GM12878 (cell line): Measurements from ENCODE around the gene PARP4. TPM values are rescaled to one million over a fixed set of nuclear protein-coding genes. Genes with fewer than 3 reads are reported as not detected.
"Not testable (repeated sequence)": the region's sequence is repeated elsewhere in the genome, so short reads cannot be mapped to it uniquely, and the experiment has no call there.

ENCODE experiments used
- ATAC-seq: fragments of 200-7000 bp; cut with Tn5 transposase; 3 replicates; pipeline ENCODE4 v1.9.1; 2020; ENCODE audit warnings: mild to moderate bottlenecking, moderate library complexity
- BruUV-seq: library from RNA; stranded (reverse); fragments of 400-500 nt; replicated peaks from 2 replicates; lab custom pipeline; 2021; lab: Mats Ljungman, UMichigan
- CTCF ChIA-PET: fragments of 300-600 bp; sonication (Branson Sonifier 250); formaldehyde crosslinking; extraction: SDS; loops from one replicate; lab custom pipeline; 2021; ENCODE audit warnings: inconsistent platforms; lab: Yijun Ruan, JAX
- POLR2A ChIA-PET: fragments of 350-600 bp; formaldehyde crosslinking; extraction: SDS; loops from one replicate; lab custom pipeline; 2021; ENCODE audit warnings: inconsistent platforms; lab: Charles Lee
- RAD21 ChIA-PET: fragments of 300-600 bp; sonication (Branson Sonifier 250); formaldehyde crosslinking; loops from one replicate; lab custom pipeline; 2023; ENCODE audit warnings: antibody characterized with exemption; ENCODE audit not compliant: unreplicated experiment; lab: Charles Lee
- SMC1A ChIA-PET: fragments of 300-600 bp; sonication (Branson Sonifier 250); formaldehyde crosslinking; loops from one replicate; lab custom pipeline; 2023; ENCODE audit not compliant: unreplicated experiment, uncharacterized antibody; lab: Charles Lee
- DNase-seq: peaks from one replicate; pipeline ENCODE4 v3.0.0-alpha.2; 2011; ENCODE audit warnings: low read depth, low spot score
- FAIRE-seq: peaks from 3 replicates; lab custom pipeline; 2011; peaks lifted over from hg19 to GRCh38; lab: Jason Lieb, UNC
- H2AFZ ChIP-seq: 2 replicates; pipeline ENCODE4 v1.6.0; 2011; ENCODE audit warnings: low read depth, low read length, control low read depth; ENCODE audit not compliant: control insufficient read depth
- H3K27ac ChIP-seq: 2 replicates; pipeline ENCODE4 v1.5.1; 2011; ENCODE audit warnings: control low read depth; ENCODE audit not compliant: control insufficient read depth, insufficient read depth
- H3K27me3 ChIP-seq, 2 experiments: replicated peaks in 1 of 2; 2 replicates each; pipeline versions ENCODE4 v1.6.0 to v1.6.1; 2011; ENCODE audit warnings: low read length in 1 of 2; ENCODE audit not compliant: control insufficient read depth in 2 of 2, insufficient read depth in 2 of 2
- H3K36me3 ChIP-seq, 2 experiments: 2 replicates each; pipeline ENCODE4 v1.5.1; 2011; ENCODE audit warnings: low read length in 1 of 2; ENCODE audit not compliant: control insufficient read depth in 2 of 2, insufficient read depth in 2 of 2
- H3K4me1 ChIP-seq: 2 replicates; pipeline ENCODE4 v1.6.1; 2011; ENCODE audit warnings: mild to moderate bottlenecking, low read length, moderate library complexity, mixed read lengths; ENCODE audit not compliant: control insufficient read depth, insufficient read depth
- H3K4me2 ChIP-seq: 2 replicates; pipeline ENCODE4 v1.6.0; 2011; ENCODE audit warnings: control low read depth; ENCODE audit not compliant: control insufficient read depth, insufficient read depth
- H3K4me3 ChIP-seq: fragments of 200-600 bp; sonication (generic); 2 replicates; pipeline ENCODE4 v1.5.1; 2016
- H3K79me2 ChIP-seq: 2 replicates; pipeline ENCODE4 v1.6.0; 2011; ENCODE audit warnings: low read length; ENCODE audit not compliant: control insufficient read depth, insufficient read depth
- H3K9ac ChIP-seq: 2 replicates; pipeline ENCODE4 v1.8.0; 2011; ENCODE audit warnings: low read length, control low read depth, mixed read lengths; ENCODE audit not compliant: control insufficient read depth, insufficient read depth
- H3K9me3 ChIP-seq: replicated peaks from 3 replicates; pipeline ENCODE4 v1.5.1; 2011; ENCODE audit warnings: mild to moderate bottlenecking, low read length; ENCODE audit not compliant: control insufficient read depth, insufficient read depth
- H4K20me1 ChIP-seq: 2 replicates; pipeline ENCODE4 v1.6.0; 2011; ENCODE audit not compliant: control insufficient read depth, insufficient read depth
- MTA3 ChIP-seq: IDR thresholded peaks from 2 replicates; pipeline ENCODE4 v1.6.1; 2012; ENCODE audit warnings: low read length, inconsistent platforms, borderline replicate concordance
- SIN3A ChIP-seq: IDR thresholded peaks from 2 replicates; pipeline ENCODE4 v1.6.1; 2012; ENCODE audit warnings: low read depth, low read length, improper control_type of control experiment
- SP1 ChIP-seq: IDR thresholded peaks from one replicate; pipeline ENCODE4 v1.6.1; 2011; ENCODE audit warnings: low read depth, low read length
- WGBS: methylation state at CpG from one replicate; pipeline ENCODE4 v1.1.6; 2016; ENCODE audit warnings: low lambda C conversion rate; ENCODE audit not compliant: insufficient replicate concordance, insufficient coverage; ENCODE audit errors: missing lambda C conversion rate; 5-methylcytosine and 5-hydroxymethylcytosine counted together
- in situ Hi-C: fragments of 300-500 bp; cut with MboI; formaldehyde crosslinking; loops from 9 replicates; pipeline ENCODE4 v1.14.3; 2018; ENCODE audit warnings: mixed read lengths
- intact Hi-C: fragments of 100-400 bp; cut with micrococcal nuclease; formaldehyde crosslinking; loops from one replicate; pipeline ENCODE4 v1.14.2; 2022; ENCODE audit not compliant: unreplicated experiment
- polyA plus RNA-seq, 11 experiments: library from polyadenylated mRNA; depleted of rRNA in 4 of 11; unstranded in 6 of 11; stranded (reverse) in 5 of 11; fragments of >200 nt; fragmentation: Nextera tagmentation in 4 of 11; fragmentation: Illumina TruSeq in 1 of 11; extraction: Ambion mirVana in 4 of 11; extraction: Trizol in 1 of 11; gene quantifications; 1 replicate in 1 of 11; 2 replicates in 10 of 11; pipeline versions ENCODE4 v1.2.1 to v1.2.3, GENCODE V29; 2011 to 2016; ENCODE audit warnings: inconsistent platforms in 2 of 11, missing spikeins in 2 of 11, low read depth in 1 of 11
- total RNA-seq, 4 experiments: library from RNA; depleted of rRNA in 3 of 4; stranded (reverse); fragments of >200 nt in 3 of 4; fragmentation: Illumina TruSeq in 1 of 4; extraction: Trizol in 1 of 4; gene quantifications; 2 replicates each; pipeline versions ENCODE4 v1.2.1 to v1.2.3, GENCODE V29; 2013 to 2021

Gene PARP4
- total and polyA plus RNA-seq, 10 of the 15 experiments (the other 5 are each of a cell fraction or from before 2014, with no cell fraction given) = 12.8 to 52.6 (median 46.1) TPM

DNA sequence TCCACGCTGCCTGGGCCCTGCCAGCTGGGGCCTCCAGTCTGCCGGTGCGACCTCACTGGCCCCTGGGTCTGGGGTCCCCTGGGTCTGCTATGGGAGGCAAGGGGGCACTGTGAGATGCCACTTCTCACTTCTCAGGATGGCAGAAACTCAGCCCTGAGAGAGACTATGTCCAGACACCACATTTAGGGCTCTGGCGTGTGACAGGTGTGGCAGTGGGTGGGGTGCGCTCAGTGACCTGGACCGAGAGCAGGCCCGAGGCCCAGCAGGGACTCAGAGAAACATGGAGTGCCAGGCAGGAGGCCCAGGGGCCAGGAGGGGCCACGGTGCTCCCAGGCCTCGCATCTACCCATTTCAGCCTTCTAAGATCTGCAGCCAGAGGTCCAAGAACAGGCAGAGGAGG, 121.8 kb downstream of the PARP4 start:
- CTCF ChIA-PET, H3K36me3 ChIP-seq, intact Hi-C loops, H3K9ac ChIP-seq, H3K4me2 ChIP-seq, DNase-seq, H4K20me1 ChIP-seq, H3K27me3 ChIP-seq, SMC1A ChIA-PET, H3K4me3 ChIP-seq, RAD21 ChIA-PET, ATAC-seq, H3K27ac ChIP-seq, BruUV-seq, in situ Hi-C loops, H3K4me1 ChIP-seq, H3K9me3 ChIP-seq, FAIRE-seq, H3K79me2 ChIP-seq, POLR2A ChIA-PET, H2AFZ ChIP-seq: not testable (repeated sequence)
- WGBS = 39% methylated on average over 7 of the region's 9 CpGs

DNA sequence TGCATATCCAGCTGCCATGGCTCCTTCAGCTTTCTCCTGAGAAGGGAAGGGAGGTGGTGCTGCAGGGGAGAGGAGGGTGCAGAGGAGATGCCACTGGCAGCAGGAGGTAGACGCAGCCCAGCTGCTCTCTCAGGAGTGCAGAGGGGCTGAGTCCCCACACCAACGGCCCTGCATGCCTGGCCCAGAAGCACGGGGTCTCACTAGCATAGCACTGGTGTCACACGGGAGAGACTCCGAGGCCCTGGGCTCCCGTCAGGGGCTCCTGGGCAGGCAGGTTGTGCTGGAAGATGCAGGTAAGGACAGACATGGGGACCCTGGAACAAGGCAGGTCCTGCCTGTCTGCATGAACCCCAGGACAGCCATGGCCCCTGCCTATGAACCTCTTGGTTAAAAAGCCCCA, 123.1 kb downstream of the PARP4 start:
- RAD21 ChIA-PET = no interaction called here
- in situ Hi-C loops = no loop called here
- H3K4me2 ChIP-seq = no peak overlapping the region
- H3K27ac ChIP-seq = no peak overlapping the region
- TF ChIP-seq MTA3 = no peak
- TF ChIP-seq SIN3A = no peak
- no peak for TF ChIP-seq SP1
- SMC1A ChIA-PET = no interaction called here
- intact Hi-C loops = no loop called here
- no peak overlapping the region for H3K4me3 ChIP-seq
- H3K79me2 ChIP-seq = no peaks in the 10 kb centered on the region
- no peak overlapping the region for H3K9ac ChIP-seq
- no peaks in the 10 kb centered on the region for H3K4me1 ChIP-seq
- POLR2A ChIA-PET = no interaction called here
- 21% methylated on average over 6 of the region's 6 CpGs for WGBS
- no TSS peak for BruUV-seq
- FAIRE-seq = no peak
- no peaks in the 10 kb centered on the region for H4K20me1 ChIP-seq
- DNase-seq = no peak
- H3K9me3 ChIP-seq = no peaks in the 10 kb centered on the region
- no peak overlapping the region for H2AFZ ChIP-seq
- no peaks in the 10 kb centered on the region for H3K27me3 ChIP-seq
- no peaks in the 10 kb centered on the region for H3K36me3 ChIP-seq
- no peak for ATAC-seq
- CTCF ChIA-PET = no interaction called here

DNA sequence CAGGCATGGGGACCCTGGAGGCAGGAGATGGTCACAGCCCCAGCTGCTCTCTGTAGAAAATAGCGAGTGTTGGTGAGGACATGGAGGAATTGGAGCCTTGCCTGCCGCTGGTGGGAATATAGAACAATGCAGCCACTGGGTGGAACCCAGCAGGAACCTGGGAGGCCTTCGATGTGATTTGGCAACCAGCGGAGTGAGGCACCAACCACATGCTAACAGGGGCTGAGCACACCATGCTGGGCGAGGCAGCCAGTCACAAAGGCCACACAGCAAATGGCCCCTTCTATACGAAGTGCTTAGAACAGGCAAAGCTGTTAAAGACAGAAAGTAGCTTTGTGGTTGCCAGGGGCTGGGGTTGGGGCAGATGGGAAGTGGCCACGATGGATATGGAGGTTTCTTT, 123.8 kb downstream of the PARP4 start:
- in situ Hi-C loops, intact Hi-C loops: not testable (repeated sequence)
- 36% methylated on average over 7 of the region's 7 CpGs for WGBS

More for the DNA sequence above, 123.8 kb downstream of the PARP4 start:
- H3K4me2 ChIP-seq, RAD21 ChIA-PET, H3K4me1 ChIP-seq, H3K79me2 ChIP-seq, BruUV-seq, H3K27me3 ChIP-seq, H3K9ac ChIP-seq, ATAC-seq, H2AFZ ChIP-seq, H3K36me3 ChIP-seq, SMC1A ChIA-PET, FAIRE-seq, DNase-seq, H4K20me1 ChIP-seq, CTCF ChIA-PET, H3K4me3 ChIP-seq, H3K27ac ChIP-seq, H3K9me3 ChIP-seq, POLR2A ChIA-PET: not testable (repeated sequence)
